Activated effector memory CD4-positive, alpha-beta T cell treated with anti-CD3 and anti-CD28 coated beads, Interleukin-2, amount 50 U/mL, for 16 hours (primary cell): ENCODE results near the gene AREL1.

Experiments used
- DNase-seq: peaks from one replicate; pipeline ENCODE4 v3.0.0-alpha.2; 2020

The AREL1 gene

GRCh38 chr14:74697011-74697410 lies 15.9 kb downstream of the AREL1 start:
- DNase-seq, result no peak

- DNase-seq, result no peak
Measured at GRCh38 chr14:74695406-74695805, 17.5 kb downstream of the AREL1 start.

- DNase-seq, result no peak
Measured at GRCh38 chr14:74693191-74693590, 19.7 kb downstream of the AREL1 start.

- DNase-seq, result no peak
Measured at GRCh38 chr14:74691456-74691855, 21.4 kb downstream of the AREL1 start.

- DNase-seq, result no peak
Measured at GRCh38 chr14:74685921-74686678, 26.8 kb downstream of the AREL1 start.

GRCh38 chr14:74685056-74685455 lies 27.8 kb downstream of the AREL1 start:
- DNase-seq, result no peak

- DNase-seq, result no peak
Measured at GRCh38 chr14:74684434-74684833, 28.4 kb downstream of the AREL1 start.

GRCh38 chr14:74683406-74683805 lies 29.5 kb downstream of the AREL1 start:
- no peak for DNase-seq

- no peak for DNase-seq
Measured at GRCh38 chr14:74682169-74682952, 30.5 kb downstream of the AREL1 start.

- DNase-seq, result no peak
Measured at GRCh38 chr14:74675219-74675618, 37.7 kb downstream of the AREL1 start.

- no peak for DNase-seq
Measured at GRCh38 chr14:74673768-74674167, 39.1 kb downstream of the AREL1 start.

- no peak for DNase-seq
Measured at GRCh38 chr14:74671789-74672188, 41.1 kb downstream of the AREL1 start.

- no peak for DNase-seq
Measured at GRCh38 chr14:74670726-74671411, 42.0 kb downstream of the AREL1 start.

GRCh38 chr14:74669846-74670245 lies 43.0 kb downstream of the AREL1 start:
- no peak for DNase-seq

- no peak for DNase-seq
Measured at GRCh38 chr14:74669256-74669655, 43.6 kb downstream of the AREL1 start.

GRCh38 chr14:74667758-74668157 lies 45.1 kb downstream of the AREL1 start:
- no peak for DNase-seq

- DNase-seq, result no peak
Measured at GRCh38 chr14:74664717-74665116, 48.2 kb downstream of the AREL1 start.

GRCh38 chr14:74663884-74664283 lies 49.0 kb downstream of the AREL1 start:
- DNase-seq, result no peak

GRCh38 chr14:74661726-74662450 lies 51.0 kb downstream of the AREL1 start:
- no peak for DNase-seq

- no peak for DNase-seq
Measured at GRCh38 chr14:74660863-74661262, 52.0 kb downstream of the AREL1 start.

GRCh38 chr14:74660167-74660566 lies 52.7 kb downstream of the AREL1 start:
- DNase-seq, result no peak

- no peak for DNase-seq
Measured at GRCh38 chr14:74658535-74659131, 54.2 kb downstream of the AREL1 start.

GRCh38 chr14:74656964-74657363 lies 55.9 kb downstream of the AREL1 start:
- DNase-seq, result no peak
